IMR-90 (cell line): Measurements from ENCODE around the gene PSMB5. TPM values are rescaled to one million over a fixed set of nuclear protein-coding genes. Genes with fewer than 3 reads are reported as not detected.

Source experiments
- ATAC-seq: fragments of 200-7000 bp; cut with Tn5 transposase; 2 replicates; pipeline ENCODE4 v1.9.1; 2020; ENCODE audit warnings: low read depth, mild to moderate bottlenecking, moderate library complexity
- BruUV-seq: library from RNA; stranded (reverse); fragments of 400-500 nt; replicated peaks from 2 replicates; lab custom pipeline; 2021; lab: Mats Ljungman, UMichigan
- CTCF ChIA-PET: fragments of 300-600 bp; formaldehyde crosslinking; extraction: SDS; loops from one replicate; lab custom pipeline; 2021; ENCODE audit warnings: antibody characterized with exemption; lab: Yijun Ruan, JAX
- POLR2A ChIA-PET: fragments of 300-600 bp; sonication (Branson Sonifier 250); formaldehyde crosslinking; loops from one replicate; lab custom pipeline; 2022; ENCODE audit warnings: antibody characterized with exemption; ENCODE audit not compliant: unreplicated experiment; lab: Charles Lee
- DNase-seq: peaks from one replicate; pipeline ENCODE4 v3.0.0; 2013
- H2AFZ ChIP-seq: replicated peaks from 2 replicates; pipeline ENCODE3; 2013; ENCODE audit warnings: low read length, mild to moderate bottlenecking; ENCODE audit not compliant: poor library complexity
- H2AK5ac ChIP-seq: 2 replicates; pipeline ENCODE4 v1.6.1; 2013; ENCODE audit warnings: low read depth, low read length, inconsistent platforms
- H2AK9ac ChIP-seq: replicated peaks from 2 replicates; pipeline ENCODE3; 2013; ENCODE audit warnings: mild to moderate bottlenecking, low read depth, low read length, moderate library complexity; ENCODE audit not compliant: poor library complexity
- H2BK120ac ChIP-seq: 2 replicates; pipeline ENCODE4 v1.6.1; 2013; ENCODE audit warnings: low read depth, low read length, inconsistent platforms
- H2BK15ac ChIP-seq: 3 replicates; pipeline ENCODE4 v1.6.1; 2013; ENCODE audit warnings: low read depth, low read length, inconsistent platforms
- H2BK20ac ChIP-seq: 2 replicates; pipeline ENCODE4 v1.6.1; 2013; ENCODE audit warnings: low read depth, mild to moderate bottlenecking, inconsistent platforms, low read length, moderate library complexity
- H2BK5ac ChIP-seq: 2 replicates; pipeline ENCODE4 v1.6.1; 2013; ENCODE audit warnings: mild to moderate bottlenecking, low read depth, low read length, inconsistent platforms; ENCODE audit not compliant: poor library complexity, severe bottlenecking
- H3K14ac ChIP-seq: replicated peaks from 2 replicates; pipeline ENCODE4 v1.6.1; 2013; ENCODE audit warnings: low read depth, low read length, inconsistent platforms
- H3K18ac ChIP-seq: 2 replicates; pipeline ENCODE4 v1.6.1; 2013; ENCODE audit warnings: low read depth, low read length, control low read depth
- H3K23ac ChIP-seq: 2 replicates; pipeline ENCODE4 v1.6.1; 2013; ENCODE audit warnings: low read depth, low read length, inconsistent platforms
- H3K27ac ChIP-seq: 2 replicates; pipeline ENCODE4 v1.5.1; 2013; ENCODE audit warnings: mild to moderate bottlenecking, control low read depth, low read length; ENCODE audit not compliant: insufficient read depth
- H3K27me3 ChIP-seq: 2 replicates; pipeline ENCODE4 v1.6.1; 2013; ENCODE audit warnings: low read length; ENCODE audit not compliant: control insufficient read depth, insufficient read depth
- H3K36me3 ChIP-seq: 2 replicates; pipeline ENCODE4 v1.6.1; 2013; ENCODE audit warnings: low read length, mixed read lengths; ENCODE audit not compliant: control insufficient read depth, insufficient read depth
- H3K4ac ChIP-seq: 2 replicates; pipeline ENCODE4 v1.6.1; 2013; ENCODE audit warnings: low read depth, low read length, inconsistent platforms
- H3K4me1 ChIP-seq: 2 replicates; pipeline ENCODE4 v1.6.1; 2013; ENCODE audit warnings: low read length, mixed read lengths; ENCODE audit not compliant: control insufficient read depth, insufficient read depth
- H3K4me2 ChIP-seq: 2 replicates; pipeline ENCODE4 v1.6.1; 2013; ENCODE audit warnings: low read depth, mild to moderate bottlenecking, control low read depth, low read length, moderate library complexity
- H3K4me3 ChIP-seq: 2 replicates; pipeline ENCODE4 v1.5.1; 2013; ENCODE audit warnings: low read depth, mild to moderate bottlenecking, control low read depth, low read length, moderate library complexity; ENCODE audit not compliant: insufficient read depth
- H3K56ac ChIP-seq: 2 replicates; pipeline ENCODE4 v1.6.1; 2013; ENCODE audit warnings: low read length, inconsistent platforms; ENCODE audit not compliant: insufficient read depth; ENCODE audit errors: extremely low read depth
- H3K79me1 ChIP-seq, 2 experiments: 2 replicates each; pipeline ENCODE4 v1.6.1; 2013; ENCODE audit warnings: low read length in 2 of 2, inconsistent platforms in 1 of 2, low read depth in 1 of 2
- H3K9ac ChIP-seq: 2 replicates; pipeline ENCODE4 v1.6.1; 2013; ENCODE audit warnings: low read depth, low read length, control low read depth
- H3K9me1 ChIP-seq: 2 replicates; pipeline ENCODE4 v1.6.1; 2013; ENCODE audit warnings: low read length, inconsistent platforms; ENCODE audit not compliant: insufficient read depth
- H3K9me3 ChIP-seq: 2 replicates; pipeline ENCODE4 v1.6.1; 2013; ENCODE audit warnings: low read length; ENCODE audit not compliant: control insufficient read depth, insufficient read depth
- H4K20me1 ChIP-seq: 2 replicates; pipeline ENCODE4 v1.6.1; 2013; ENCODE audit warnings: low read length, inconsistent platforms; ENCODE audit not compliant: insufficient read depth
- H4K5ac ChIP-seq: 2 replicates; pipeline ENCODE4 v1.6.1; 2013; ENCODE audit warnings: mild to moderate bottlenecking, low read depth, low read length, control low read depth
- H4K8ac ChIP-seq, 2 experiments: 2 replicates each; pipeline ENCODE4 v1.6.1; 2013; ENCODE audit warnings: low read depth in 2 of 2, low read length in 2 of 2, control low read depth in 1 of 2, inconsistent platforms in 1 of 2
- H4K91ac ChIP-seq: 2 replicates; pipeline ENCODE4 v1.6.1; 2013; ENCODE audit warnings: low read depth, low read length, inconsistent platforms; ENCODE audit not compliant: insufficient read depth
- ELK1 ChIP-seq: fragments of 150-350 bp; IDR thresholded peaks from 2 replicates; pipeline ENCODE4 v1.6.1; 2016; ENCODE audit warnings: low read depth, mild to moderate bottlenecking, low read length, moderate library complexity, borderline replicate concordance
- MAFK ChIP-seq: IDR thresholded peaks from 2 replicates; pipeline ENCODE4 v1.6.1; 2012; ENCODE audit warnings: low read depth, low read length, improper control_type of control experiment
- WGBS, 2 experiments: methylation state at CpG; one replicate each; pipeline versions ENCODE4 v1.1.5 to v1.1.7; 2013; ENCODE audit warnings: missing lambda C conversion rate in 2 of 2; ENCODE audit not compliant: insufficient read length in 1 of 2; ENCODE audit errors: extremely low coverage in 2 of 2; 5-methylcytosine and 5-hydroxymethylcytosine counted together
- dilution Hi-C: fragments of 300-500 bp; cut with HindIII; formaldehyde crosslinking; loops from one replicate; pipeline ENCODE4 v1.14.3; 2018; ENCODE audit warnings: low sequenced_read_pairs; ENCODE audit not compliant: unreplicated experiment
- in situ Hi-C: fragments of 300-500 bp; cut with MboI; formaldehyde crosslinking; loops from 3 replicates; pipeline ENCODE4 v1.14.3; 2019; ENCODE audit warnings: low sequenced_read_pairs, inconsistent platforms, mixed read lengths
- intact Hi-C: fragments of 100-400 bp; cut with micrococcal nuclease; formaldehyde crosslinking; loops from 2 replicates; pipeline ENCODE4 v1.10.0; 2022
- polyA plus RNA-seq, 3 experiments: library from polyadenylated mRNA; depleted of rRNA; stranded (reverse); fragments of >200 nt; gene quantifications; 2 replicates each; pipeline ENCODE4 v1.2.3, GENCODE V29; 2012; ENCODE audit warnings: low replicate concordance in 1 of 3
- total RNA-seq: library from RNA; depleted of rRNA; stranded (reverse); fragments of >200 nt; gene quantifications from 2 replicates; pipeline ENCODE4 v1.2.3, GENCODE V29; 2012

Gene PSMB5
- total and polyA plus RNA-seq, 2 of the 4 experiments (the other 2 are of a cell fraction), result 310 to 321 TPM

GRCh38 chr14:23078692-23079116 lies 44.0 kb upstream of the PSMB5 start (continued):
- no peak for TF ChIP-seq ELK1

- Histone ChIP-seq H2BK20ac (peak overlapping the region; percentile 76), H4K91ac (peak overlapping the region; percentile 96), H4K8ac (peak overlapping the region; percentile 37 to 77), H2AK9ac (peak overlapping the region; percentile 75), H3K14ac (peak overlapping the region; percentile 82), H4K20me1 (no peaks in the 10 kb centered on the region), H3K4me2 (no peak overlapping the region), H2BK5ac (peak overlapping the region; percentile 93), H3K9ac (peak overlapping the region; percentile 71), H2BK15ac (peak overlapping the region; percentile 98), H3K23ac (peak overlapping the region; percentile 83), H3K4me1 (peaks cover 14% of the 10 kb centered on the region), H3K9me3 (no peaks in the 10 kb centered on the region), H3K27ac (peak overlapping the region; percentile 90), H2BK120ac (peak overlapping the region; percentile 90), H2AFZ (no peak overlapping the region), H3K79me1 (peaks cover 21 to 49% of the 10 kb centered on the region in 2 experiments), H3K56ac (peak overlapping the region; percentile 85), H3K27me3 (no peaks in the 10 kb centered on the region), H2AK5ac (peak overlapping the region; percentile 95), H3K18ac (peak overlapping the region; percentile 77), H3K4me3 (no peak overlapping the region), H4K5ac (peak overlapping the region; percentile 36), H3K4ac (peak overlapping the region; percentile 93), H3K36me3 (peaks cover 44% of the 10 kb centered on the region), H3K9me1 (peaks cover 6% of the 10 kb centered on the region)
- ATAC-seq (no peak), DNase-seq (no peak)
- intact Hi-C loops (loop anchor here (1.0 to 5.0 kb wide), 3 partner anchors 17 to 109 kb away; partner anchors contain the start of genes ACIN1 and C14orf119), dilution Hi-C loops (no loop called here), in situ Hi-C loops (loop anchor here (25.0 kb wide), 1 partner anchor 1059 kb away; the partner anchor contains the start of genes EMC9, FITM1, PSME1 and PSME2)
- no peak for TF ChIP-seq MAFK
- no CpG with 5 or more reads among the region's 5 CpGs for WGBS, 2 experiments
- CTCF ChIA-PET, result interaction anchor here (1.0 to 2.9 kb wide), 11 partner anchors 9 to 143 kb away, joined by 3 to 21 read pairs (median 6); partner anchors contain the start of genes ACIN1 and C14orf119
- no TSS peak for BruUV-seq
- POLR2A ChIA-PET, result interaction anchor here (2.1 kb wide), 1 partner anchor 17 kb away, joined by 9 read pairs; the partner anchor contains the start of genes ACIN1 and C14orf119
Measured at GRCh38 chr14:23077962-23078361, 43.3 kb upstream of the PSMB5 start.
